ENCODE results near the gene RETREG3. TPM values are rescaled to one million over a fixed set of nuclear protein-coding genes. Genes with fewer than 3 reads are reported as not detected.
A peak's percentile ranks its signal among the peaks of the same experiment; 100 is the strongest.
"Not testable (repeated sequence)": the region's sequence is repeated elsewhere in the genome, so short reads cannot be mapped to it uniquely, and the experiment has no call there.

RETREG3 gene, protein sequence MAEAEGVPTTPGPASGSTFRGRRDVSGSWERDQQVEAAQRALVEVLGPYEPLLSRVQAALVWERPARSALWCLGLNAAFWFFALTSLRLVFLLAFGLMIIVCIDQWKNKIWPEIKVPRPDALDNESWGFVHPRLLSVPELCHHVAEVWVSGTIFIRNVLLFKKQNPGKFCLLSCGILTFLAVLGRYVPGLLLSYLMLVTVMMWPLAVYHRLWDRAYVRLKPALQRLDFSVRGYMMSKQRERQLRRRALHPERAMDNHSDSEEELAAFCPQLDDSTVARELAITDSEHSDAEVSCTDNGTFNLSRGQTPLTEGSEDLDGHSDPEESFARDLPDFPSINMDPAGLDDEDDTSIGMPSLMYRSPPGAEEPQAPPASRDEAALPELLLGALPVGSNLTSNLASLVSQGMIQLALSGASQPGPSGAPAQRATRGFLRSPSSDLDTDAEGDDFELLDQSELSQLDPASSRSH
- total RNA-seq: 78.8 TPM

DNA sequence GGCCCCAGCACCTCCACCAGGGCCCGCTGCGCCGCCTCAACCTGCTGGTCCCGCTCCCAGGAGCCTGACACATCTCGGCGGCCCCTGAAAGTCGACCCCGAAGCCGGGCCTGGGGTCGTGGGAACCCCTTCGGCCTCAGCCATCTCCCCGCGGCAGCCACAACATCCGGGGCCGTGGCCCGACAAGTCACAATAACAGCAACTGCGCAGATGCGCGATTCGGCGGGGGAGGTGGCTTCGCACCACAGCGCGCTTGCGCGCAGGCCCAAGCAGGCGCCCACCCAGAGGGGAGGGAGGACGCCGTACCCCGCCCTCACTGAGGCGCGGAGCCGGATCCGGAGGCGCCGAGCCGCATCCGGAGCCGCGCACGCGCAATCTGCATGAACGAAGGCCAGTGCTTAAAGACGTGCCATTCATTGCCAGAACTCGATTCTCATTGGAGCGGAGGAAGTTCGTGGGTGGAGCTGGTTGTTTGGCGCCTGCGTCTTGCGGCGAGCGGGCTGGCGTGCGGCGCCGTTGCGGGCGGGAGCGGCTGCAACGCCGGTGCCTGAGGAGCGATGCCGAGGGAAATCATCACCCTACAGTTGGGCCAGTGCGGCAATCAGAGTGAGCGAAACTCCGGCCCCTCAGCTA lies at the start of gene RETREG3, which contains the start of gene TUBG1:
TSS of gene RETREG3 (minus strand) at position 193 of the 632 bp plus-strand sequence. CDS start at position 143, 50 bp downstream.
TSS of gene TUBG1 (plus strand) at position 502 of the 632 bp plus-strand sequence. CDS start at position 557, 55 bp downstream.
- peak; percentile 99 for DNase-seq (ENCODE audit: low spot score)

DNA sequence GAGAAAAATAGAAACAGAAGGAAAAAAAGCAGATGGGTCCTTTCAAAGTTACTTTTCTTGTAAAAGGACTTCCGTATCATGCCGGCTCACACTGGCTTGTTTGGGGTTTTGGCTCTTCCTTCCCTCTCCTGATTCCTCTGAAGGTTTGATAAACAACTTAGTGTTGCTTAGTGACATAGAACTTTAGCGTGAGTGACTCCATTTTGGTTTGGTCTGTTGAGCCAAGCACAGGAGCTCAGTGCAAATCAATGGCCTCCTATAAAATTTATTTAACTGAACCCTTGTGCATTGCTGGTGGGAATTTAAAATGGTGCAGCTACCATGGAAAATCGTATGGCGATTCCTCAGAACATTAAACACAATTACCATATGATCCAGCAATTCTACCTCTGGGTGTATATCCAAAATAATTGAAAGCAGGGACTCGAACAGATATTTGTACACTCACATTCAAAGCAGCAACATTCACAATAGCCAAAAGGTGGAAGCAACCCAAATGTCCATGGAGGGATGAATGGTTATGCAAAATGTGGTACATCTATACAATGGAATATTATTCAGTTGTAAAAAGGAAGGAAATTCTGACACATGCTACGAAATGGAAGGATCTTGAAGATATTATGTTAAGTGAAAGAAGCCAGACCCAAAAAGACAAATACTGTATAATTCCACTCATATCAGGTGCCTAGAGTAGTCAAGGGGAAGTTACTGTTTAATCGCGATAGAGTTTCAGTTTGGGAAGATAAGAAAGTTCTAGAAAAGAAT lies 48.8 kb upstream of the RETREG3 start:
- DNase-seq (ENCODE audit: low spot score): no peak

DNA sequence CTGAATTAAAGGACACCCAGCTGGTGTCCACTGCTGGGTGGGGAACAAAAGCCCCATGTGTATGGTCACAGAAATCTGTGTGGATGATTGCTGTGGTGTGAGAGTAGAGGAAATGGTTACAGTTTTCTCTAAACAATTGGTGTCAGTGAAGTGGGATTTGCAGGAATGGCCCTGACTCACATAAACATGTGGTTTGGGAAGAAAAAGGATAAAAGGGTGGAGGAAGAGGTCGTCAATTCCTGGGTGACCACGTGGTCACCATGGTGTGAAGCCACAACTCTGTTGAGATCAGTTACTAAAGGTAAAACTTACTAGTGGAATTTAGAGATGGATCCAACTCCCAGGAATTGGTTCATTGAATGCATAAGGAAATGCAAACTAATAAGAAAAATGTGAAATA lies 46.4 kb upstream of the RETREG3 start:
- no peak for DNase-seq (ENCODE audit: low spot score)

DNA sequence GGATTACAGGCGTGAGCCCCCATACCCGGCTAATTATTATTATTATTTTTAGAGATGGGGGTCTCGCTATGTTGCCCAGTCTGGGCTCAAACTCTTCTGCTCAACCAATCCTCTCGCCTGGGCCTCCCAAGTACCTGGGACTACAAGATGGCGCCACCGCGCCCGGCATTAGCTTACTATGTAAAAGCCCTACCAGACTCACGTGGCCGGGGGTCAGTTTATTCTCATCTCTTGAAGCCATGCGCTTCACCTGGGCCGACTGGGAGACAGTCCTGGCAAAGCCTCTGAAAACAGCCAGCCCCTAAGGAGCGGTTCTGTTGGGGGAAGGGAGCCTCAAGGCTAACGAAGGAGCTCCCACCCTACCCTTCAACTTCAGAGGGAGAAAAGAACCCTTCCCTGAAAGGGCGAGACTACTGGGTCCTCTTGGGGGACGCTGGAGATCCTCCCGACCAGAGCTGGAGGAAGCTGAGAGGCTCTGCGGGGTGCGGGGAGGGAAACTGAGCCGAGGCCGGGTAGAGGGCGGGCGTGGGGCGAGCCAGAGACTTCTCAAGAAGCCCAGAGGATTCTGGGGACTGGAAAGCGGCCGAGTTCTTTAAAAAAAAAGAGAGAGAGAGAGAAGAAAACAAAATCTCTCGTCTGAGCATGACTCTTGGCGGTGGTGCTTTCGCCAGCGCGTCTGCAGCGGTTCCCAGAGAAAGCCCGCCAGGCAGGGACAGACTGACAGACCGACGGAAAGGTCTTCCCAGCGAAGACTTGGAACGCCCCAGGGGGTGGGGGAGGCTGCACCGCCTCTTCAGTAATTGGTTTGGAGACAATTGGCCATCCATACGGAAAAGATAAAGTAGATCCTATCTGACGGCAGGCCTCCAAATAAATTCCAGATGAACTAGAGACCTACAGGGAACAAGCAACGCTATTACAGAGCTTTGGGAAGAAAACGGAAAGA lies 44.3 kb upstream of the RETREG3 start:
- DNase-seq (ENCODE audit: low spot score): peak; percentile 49

DNA sequence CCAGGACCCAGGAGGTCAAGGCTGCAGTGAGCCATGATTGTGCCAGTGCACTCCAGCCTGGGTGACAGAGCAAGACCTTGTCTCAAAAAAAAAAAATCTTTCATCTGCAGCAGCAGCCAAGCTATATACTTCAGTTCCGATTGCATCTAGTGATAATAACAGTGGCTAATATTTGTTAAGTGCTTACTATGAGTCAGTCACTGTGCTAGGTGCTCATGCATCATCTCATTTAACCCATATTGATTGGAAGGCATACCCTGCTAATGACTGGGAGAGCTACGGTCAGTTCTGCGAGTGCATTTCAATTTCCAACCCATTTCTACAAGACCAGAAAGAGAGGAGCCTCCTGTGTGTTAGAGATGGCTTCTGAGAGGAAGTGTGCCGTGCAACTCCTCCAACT lies 42.2 kb upstream of the RETREG3 start:
- DNase-seq (ENCODE audit: low spot score): no peak

DNA sequence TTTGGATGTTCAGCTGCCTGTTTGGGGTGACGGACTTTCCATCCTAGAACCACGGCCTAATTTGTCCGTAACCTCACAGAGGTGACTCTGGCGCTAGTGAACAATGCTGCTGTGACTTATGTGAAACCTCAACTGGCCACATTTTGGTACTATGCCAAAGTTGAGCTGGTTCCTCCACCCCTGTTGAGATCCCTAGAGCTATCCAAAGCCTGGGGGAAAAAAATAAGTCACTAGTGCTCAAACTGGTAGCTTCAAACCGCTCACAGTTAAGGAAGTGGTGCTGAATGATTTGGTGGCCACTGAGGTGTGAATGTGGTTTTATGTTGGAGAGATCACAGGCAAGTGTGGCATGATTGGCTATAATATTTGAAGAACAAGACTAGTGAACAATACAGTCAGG lies 38.6 kb upstream of the RETREG3 start:
- DNase-seq (ENCODE audit: low spot score): no peak

DNA sequence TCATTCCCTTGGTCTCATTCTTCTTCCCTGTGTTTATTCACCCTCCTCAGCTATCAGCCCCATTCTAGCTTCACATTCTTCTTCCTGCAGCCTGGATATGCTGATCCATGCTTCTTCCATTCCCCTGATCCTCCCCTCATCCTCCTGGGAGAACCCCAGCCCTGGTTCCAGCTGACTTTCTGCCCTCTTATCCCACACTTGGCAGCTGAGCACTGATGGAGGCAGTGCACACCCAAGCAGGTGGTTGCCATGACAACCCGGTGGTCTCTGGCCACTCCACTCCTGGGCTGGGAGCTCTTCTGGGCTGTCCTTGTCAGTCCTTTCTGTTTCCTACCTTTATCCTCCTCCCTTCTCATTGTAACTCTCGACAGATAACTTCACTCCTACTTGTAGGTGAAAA lies 33.2 kb upstream of the RETREG3 start:
- DNase-seq (ENCODE audit: low spot score): no peak

DNA sequence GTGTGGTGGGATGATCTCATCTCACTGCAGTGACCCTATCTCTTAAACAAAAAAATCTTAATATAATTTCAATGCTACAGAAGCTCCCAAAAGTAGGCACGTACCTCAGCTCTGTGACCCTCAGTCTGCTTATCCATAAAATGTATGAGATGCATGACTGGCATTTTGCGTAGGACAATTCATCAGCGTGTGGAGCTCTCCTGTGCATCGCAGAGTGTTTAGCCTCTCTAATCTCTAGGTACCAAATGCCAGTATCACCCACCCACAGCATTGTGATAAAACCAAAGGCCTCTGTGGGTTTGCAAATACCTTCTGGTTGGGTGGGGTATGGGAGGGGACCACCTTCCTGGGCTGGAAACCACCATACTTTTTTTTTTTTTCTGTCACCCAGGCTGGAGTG lies 30.9 kb upstream of the RETREG3 start:
- no peak for DNase-seq (ENCODE audit: low spot score)

DNA sequence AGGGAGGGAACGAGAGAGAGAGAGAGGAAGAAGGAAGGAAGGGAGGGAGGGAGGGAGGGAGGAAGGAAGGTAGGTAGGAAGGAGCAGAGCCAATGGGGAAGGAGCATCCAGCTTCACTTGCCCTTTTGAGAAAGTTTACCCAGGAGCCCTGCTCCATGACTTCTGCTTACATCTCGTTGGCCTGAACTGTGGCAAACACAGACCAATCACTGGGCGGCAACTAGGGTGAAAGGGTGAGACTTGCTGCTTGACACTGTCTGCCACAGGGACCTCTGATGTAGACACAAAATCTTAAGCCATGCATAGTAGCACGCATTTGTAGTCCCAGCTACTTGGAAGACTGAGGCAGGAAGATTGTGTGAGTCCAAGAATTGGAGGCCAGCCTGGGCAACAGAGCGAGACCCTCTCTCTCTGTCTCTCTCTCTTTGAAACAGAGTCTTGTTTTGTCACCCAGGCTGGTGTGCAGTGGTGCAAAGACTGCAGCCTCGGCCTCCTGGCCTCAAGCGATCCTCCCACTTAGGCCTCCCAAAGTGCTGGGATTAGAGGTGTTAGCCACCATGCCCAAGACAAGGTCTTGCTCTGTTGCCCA lies 30.4 kb upstream of the RETREG3 start:
- DNase-seq (ENCODE audit: low spot score): no peak

DNA sequence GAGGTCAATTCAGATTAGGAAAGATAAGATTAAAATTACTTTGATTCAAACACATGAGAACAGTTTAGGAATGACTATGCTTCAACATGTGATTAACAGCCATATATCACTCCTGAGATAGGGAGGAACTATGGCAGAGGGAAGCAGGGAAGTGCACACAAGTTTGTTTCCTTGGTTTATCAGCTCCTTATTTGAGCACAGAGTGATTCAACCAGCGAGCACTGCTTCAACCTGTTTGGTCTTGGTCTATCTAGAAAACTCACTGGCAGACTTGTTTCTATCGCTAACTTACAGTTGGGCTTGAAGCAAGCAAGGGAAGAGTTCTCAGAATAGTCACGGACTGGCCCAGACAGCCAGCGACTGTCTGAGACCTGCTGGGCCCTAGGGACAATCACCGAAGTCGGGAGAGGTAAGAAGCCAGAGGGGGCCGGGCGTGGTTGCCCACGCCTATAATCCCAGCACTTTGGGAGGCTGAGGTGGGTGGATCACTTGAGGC lies 23.8 kb upstream of the RETREG3 start:
- DNase-seq (ENCODE audit: low spot score): no peak

DNA sequence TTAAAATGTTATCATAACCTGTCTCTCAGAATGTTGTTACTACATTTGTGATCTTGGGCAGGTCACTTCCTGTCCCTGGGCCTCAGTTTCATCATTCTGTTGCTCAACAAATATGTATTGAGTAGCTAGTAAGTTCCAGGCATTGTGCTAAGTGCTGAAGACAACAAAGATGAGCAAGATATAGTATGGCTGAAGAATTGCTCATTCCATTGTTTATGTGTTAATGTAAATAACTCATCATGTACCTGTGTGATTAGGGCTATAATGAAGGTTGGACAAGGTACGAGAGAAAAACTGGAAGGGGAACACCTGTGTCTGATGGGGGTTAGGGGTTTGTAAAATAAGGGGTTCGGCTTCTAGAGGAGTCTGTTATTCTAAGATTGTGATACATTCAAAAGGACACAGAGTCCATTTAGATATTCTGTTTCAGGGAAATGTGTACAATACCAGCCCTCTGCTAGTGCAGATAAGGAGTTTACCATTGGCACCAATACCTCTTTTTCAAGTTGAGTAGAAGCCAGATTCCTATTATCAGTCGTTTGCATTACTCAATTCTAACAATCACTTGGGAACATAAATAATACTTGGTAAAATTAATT lies 20.3 kb upstream of the RETREG3 start:
- no peak for DNase-seq (ENCODE audit: low spot score)

DNA sequence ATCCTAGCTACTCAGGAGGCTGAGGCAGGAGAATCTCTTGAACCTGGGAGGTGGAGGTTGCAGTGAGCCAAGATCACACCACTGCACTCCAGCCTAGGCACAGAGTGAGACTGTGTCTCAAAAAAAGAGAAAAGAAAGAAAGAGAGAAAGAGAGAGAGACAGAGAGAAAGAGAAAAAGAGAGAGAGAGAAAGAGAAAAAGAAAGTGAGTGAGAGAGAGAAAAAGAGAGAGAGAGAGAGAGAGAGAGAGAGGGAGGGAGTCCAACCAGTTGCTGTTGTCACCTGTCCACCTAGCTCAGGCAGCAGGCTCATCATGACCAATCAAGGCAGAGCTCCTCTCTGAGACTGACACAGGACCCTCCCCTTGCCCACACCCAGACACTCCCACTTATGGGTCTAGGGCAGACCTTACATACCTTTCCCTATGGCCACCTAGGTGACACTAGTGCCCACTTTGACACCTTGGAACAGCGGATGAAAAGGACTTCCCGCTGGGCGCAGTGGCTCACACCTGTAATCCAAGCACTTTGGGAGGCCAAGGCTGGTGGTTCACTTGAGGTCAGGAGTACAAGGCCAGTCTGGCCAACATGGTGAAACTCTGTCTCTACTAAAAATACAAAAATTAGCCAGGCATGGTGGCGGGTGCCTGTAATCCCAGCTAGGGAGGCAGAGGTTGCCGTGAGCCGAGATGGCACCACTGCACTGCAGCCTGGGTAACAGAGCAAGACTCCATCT lies 18.0 kb upstream of the RETREG3 start:
- not testable (repeated sequence) for DNase-seq (ENCODE audit: low spot score)

DNA sequence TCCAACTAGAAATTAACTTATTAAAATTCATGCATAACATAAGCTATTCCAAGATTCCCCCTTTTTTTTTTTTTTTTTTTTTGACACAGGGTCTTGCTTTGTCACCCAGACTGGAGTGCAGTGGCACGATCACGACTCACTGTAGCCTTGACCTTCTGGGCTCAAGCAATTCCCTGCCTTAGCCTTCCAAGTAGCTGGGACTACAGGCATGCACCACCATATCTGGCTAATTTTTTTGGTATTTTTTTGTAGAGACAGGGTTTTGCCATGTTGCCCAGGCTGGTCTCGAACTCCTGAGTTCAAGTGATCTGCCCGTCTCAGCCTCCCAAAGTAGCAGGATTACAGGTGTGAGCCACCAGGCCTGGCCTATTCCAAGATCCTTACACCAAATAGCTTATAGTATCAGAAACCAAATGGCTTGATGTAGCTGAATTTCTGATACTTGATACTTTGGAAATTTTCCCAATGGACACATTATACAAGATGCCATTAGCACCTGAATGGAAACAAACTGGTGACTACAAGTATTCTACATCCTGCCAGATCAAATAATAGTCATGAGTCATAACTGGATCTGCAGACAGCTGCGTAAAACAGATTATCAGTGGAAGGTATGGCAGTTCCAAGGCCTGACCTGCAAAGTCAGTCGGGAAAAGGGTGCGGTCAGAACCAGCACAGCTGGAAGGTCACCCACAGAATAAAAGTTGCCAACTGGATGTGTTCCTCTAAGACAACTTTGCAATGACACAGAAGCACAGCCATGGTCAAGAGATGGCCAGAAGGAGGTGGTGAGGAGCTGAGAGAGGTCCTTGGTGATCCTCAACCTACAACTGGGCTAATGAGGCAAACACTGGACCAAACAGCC lies 14.8 kb upstream of the RETREG3 start:
- peak; percentile 64 for DNase-seq (ENCODE audit: low spot score)

DNA sequence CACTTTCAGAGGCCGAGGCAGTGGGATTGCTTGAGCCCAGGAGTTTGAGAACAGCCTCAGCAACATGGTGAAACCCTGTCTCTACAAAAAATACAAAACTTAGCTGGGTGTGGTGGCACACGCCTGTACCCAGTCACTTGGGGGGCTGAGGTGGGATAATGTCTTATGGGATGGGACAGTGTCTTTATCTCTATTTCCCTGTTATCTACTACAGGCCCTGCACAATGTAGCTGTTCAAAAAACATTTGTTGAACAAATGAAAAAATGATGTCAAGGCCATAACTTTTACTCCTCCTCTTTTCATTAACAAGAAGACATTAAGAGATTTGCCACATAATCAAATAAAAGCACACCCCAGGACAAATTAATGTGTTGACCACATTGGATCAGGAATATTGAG lies 14.1 kb upstream of the RETREG3 start:
- no peak for DNase-seq (ENCODE audit: low spot score)

DNA sequence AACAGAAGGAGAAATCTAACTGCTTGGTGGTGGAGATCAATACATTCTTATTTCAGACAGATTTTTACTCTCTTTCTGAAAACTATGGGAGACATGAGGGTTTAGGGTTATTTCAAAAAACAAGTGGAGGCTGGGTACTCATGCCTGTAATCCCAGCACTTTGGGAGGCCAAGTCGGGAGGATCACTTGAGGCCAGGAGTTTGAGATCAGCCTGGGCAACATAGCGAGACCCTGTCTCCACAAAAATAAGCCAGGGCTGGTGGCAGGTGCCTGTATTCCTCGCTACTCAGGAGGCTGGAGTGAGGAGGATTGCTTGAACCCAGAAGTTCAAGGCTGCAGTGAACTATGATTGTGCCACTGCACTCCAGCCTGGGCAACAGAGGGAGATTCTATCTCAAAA lies 12.8 kb upstream of the RETREG3 start:
- not testable (repeated sequence) for DNase-seq (ENCODE audit: low spot score)

DNA sequence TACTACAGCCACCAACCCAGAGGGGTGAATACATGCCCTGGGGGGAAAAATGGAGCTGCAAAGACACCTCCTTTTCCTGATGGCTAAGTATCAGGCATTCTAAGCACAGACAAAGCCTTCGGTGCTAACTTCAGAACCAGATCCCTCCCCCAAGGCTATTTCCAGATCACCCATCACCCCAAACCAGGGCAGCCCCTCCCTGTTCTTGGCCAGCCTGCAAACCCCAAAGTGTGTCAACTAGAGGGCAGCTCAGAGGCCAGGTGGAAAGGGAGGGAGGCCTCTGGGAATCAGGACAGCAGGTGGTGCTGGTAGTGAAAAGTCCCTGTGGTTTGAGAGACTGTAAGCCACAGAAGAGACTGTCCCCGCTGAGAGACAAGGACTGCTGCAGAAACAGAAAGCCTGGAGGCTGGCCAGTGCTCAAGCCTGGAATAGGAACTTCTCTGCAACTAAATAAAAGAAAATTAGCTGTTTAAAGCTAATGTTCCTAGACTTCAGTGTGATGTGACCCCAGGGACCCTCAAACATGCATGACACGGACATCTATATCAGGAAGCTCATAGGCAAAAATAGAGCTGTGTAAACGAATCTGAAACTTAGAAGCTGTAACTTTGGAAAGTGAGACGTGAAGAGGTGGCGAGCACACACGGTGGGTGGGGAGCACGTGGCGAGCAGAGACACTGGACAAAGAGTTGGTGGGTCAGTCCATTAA lies 9.4 kb upstream of the RETREG3 start:
- DNase-seq (ENCODE audit: low spot score): peak; percentile 48

DNA sequence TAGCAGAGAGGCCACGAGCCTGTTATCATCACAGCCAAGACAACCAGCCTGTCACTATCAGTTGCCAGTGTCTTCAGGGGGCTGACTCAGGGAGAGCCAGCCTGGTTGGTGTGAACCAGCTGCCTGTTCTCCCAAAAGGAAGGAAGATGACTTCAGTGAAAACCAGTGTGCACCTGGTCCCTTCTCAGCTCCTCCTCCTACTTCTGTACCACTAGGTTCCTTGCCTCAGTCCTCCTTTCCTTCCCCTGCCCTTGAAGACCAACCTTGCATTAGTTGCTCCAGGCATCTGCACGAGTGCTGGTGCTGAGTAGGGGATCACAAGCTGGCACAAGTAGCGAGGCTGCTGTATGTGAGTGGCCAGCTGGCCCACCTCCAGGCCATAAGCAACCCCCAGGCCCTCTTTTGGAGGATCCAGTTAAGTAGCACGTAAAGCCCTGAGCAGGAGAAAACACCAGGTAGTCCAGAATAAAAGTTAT lies 8.8 kb upstream of the RETREG3 start:
- no peak for DNase-seq (ENCODE audit: low spot score)
